RWPE2 (cell line): Measurements from ENCODE around the gene CNBP.
"Not testable (repeated sequence)": the region's sequence is repeated elsewhere in the genome, so short reads cannot be mapped to it uniquely, and the experiment has no call there.

ENCODE experiments used
- ATAC-seq: fragments of 200-7000 bp; cut with Tn5 transposase; 3 replicates; pipeline ENCODE4 v1.9.1; 2021; ENCODE audit warnings: low read depth
- DNase-seq: peaks from one replicate; pipeline ENCODE4 v3.0.0-alpha.2; 2020; ENCODE audit warnings: low spot score
- H3K27ac ChIP-seq: fragments of 450-650 bp; 2 replicates; pipeline ENCODE4 v1.5.1; 2017; ENCODE audit warnings: mild to moderate bottlenecking; ENCODE audit not compliant: poor library complexity, severe bottlenecking
- H3K27me3 ChIP-seq: fragments of 250-450 bp; sonication (Bioruptor Pico); 2 replicates; pipeline ENCODE4 v1.5.1; 2021; ENCODE audit warnings: mild to moderate bottlenecking, moderate library complexity; ENCODE audit not compliant: insufficient read depth, poor library complexity, severe bottlenecking
- H3K36me3 ChIP-seq: fragments of 250-450 bp; sonication (Bioruptor Pico); 2 replicates; pipeline ENCODE4 v1.5.1; 2020; ENCODE audit warnings: low read depth, mild to moderate bottlenecking, moderate library complexity
- H3K4me1 ChIP-seq: fragments of 250-450 bp; sonication (Bioruptor Pico); 2 replicates; pipeline ENCODE4 v1.5.1; 2021; ENCODE audit warnings: mild to moderate bottlenecking, moderate library complexity; ENCODE audit not compliant: insufficient read depth, poor library complexity, severe bottlenecking
- H3K4me3 ChIP-seq: fragments of 250-450 bp; sonication (Bioruptor Pico); 2 replicates; pipeline ENCODE4 v1.5.1; 2021; ENCODE audit warnings: mild to moderate bottlenecking, moderate library complexity; ENCODE audit not compliant: severe bottlenecking
- H3K9me3 ChIP-seq: fragments of 250-450 bp; sonication (Bioruptor Pico); 2 replicates; pipeline ENCODE4 v1.5.1; 2021; ENCODE audit warnings: mild to moderate bottlenecking, moderate library complexity; ENCODE audit not compliant: severe bottlenecking
- CTCF ChIP-seq: fragments of 450-650 bp; IDR thresholded peaks from one replicate; pipeline ENCODE4 v1.5.1; 2017; ENCODE audit warnings: mild to moderate bottlenecking, moderate library complexity; ENCODE audit not compliant: poor library complexity, severe bottlenecking

CNBP gene

GRCh38 chr3:129144786-129145185 lies 38.9 kb downstream of the CNBP start:
- no peak overlapping the region for H3K4me3 ChIP-seq
- no peak for TF ChIP-seq CTCF
- DNase-seq (no peak), ATAC-seq (no peak)
- H3K36me3 ChIP-seq: peaks cover 63% of the 10 kb centered on the region
- no peaks in the 10 kb centered on the region for H3K9me3 ChIP-seq
- no peak overlapping the region for H3K27ac ChIP-seq
- H3K4me1 ChIP-seq: no peaks in the 10 kb centered on the region
- H3K27me3 ChIP-seq: no peaks in the 10 kb centered on the region

GRCh38 chr3:129141011-129141410 lies 42.7 kb downstream of the CNBP start:
- H3K4me1 ChIP-seq, DNase-seq, H3K9me3 ChIP-seq, H3K27me3 ChIP-seq, H3K4me3 ChIP-seq, H3K27ac ChIP-seq, ATAC-seq: not testable (repeated sequence)
- peaks cover 73% of the 10 kb centered on the region for H3K36me3 ChIP-seq

GRCh38 chr3:129139911-129140310 lies 43.8 kb downstream of the CNBP start:
- Histone ChIP-seq H3K4me3 (no peak overlapping the region), H3K9me3 (no peaks in the 10 kb centered on the region), H3K27me3 (no peaks in the 10 kb centered on the region), H3K4me1 (no peaks in the 10 kb centered on the region), H3K27ac (no peak overlapping the region), H3K36me3 (peaks cover 74% of the 10 kb centered on the region)
- no peak for TF ChIP-seq CTCF
- no peak for DNase-seq
- no peak for ATAC-seq

- not testable (repeated sequence) for DNase-seq, ATAC-seq, H3K27me3 ChIP-seq, H3K4me3 ChIP-seq, H3K9me3 ChIP-seq, H3K4me1 ChIP-seq, H3K27ac ChIP-seq
- H3K36me3 ChIP-seq: peaks cover 80% of the 10 kb centered on the region
Observed at GRCh38 chr3:129136275-129136674, 47.4 kb downstream of the CNBP start.

- peaks cover 72% of the 10 kb centered on the region for H3K36me3 ChIP-seq
- ATAC-seq (no peak), DNase-seq (no peak)
- H3K4me1 ChIP-seq: no peaks in the 10 kb centered on the region
- H3K27me3 ChIP-seq: no peaks in the 10 kb centered on the region
- H3K4me3 ChIP-seq: no peak overlapping the region
- no peaks in the 10 kb centered on the region for H3K9me3 ChIP-seq
- H3K27ac ChIP-seq: no peak overlapping the region
- no peak for TF ChIP-seq CTCF
Observed at GRCh38 chr3:129132097-129132866, 51.4 kb downstream of the CNBP start.

GRCh38 chr3:129131465-129132088 lies 52.1 kb downstream of the CNBP start:
- no peaks in the 10 kb centered on the region for H3K9me3 ChIP-seq
- H3K27ac ChIP-seq: no peak overlapping the region
- TF ChIP-seq CTCF: no peak
- H3K27me3 ChIP-seq: no peaks in the 10 kb centered on the region
- peaks cover 67% of the 10 kb centered on the region for H3K36me3 ChIP-seq
- H3K4me3 ChIP-seq: no peak overlapping the region
- no peak for DNase-seq
- ATAC-seq: no peak
- no peaks in the 10 kb centered on the region for H3K4me1 ChIP-seq
